Sigmoid colon (tissue), 7 donors: Measurements from ENCODE around the gene TPX2. TPM values are rescaled to one million over a fixed set of nuclear protein-coding genes. Genes with fewer than 3 reads are reported as not detected.

Experiments
- DNase-seq: peaks from one replicate; pipeline ENCODE4 v3.0.0-alpha.2; 2019
- H3K27ac ChIP-seq, 4 donors: fragments of 200-600 bp; sonication (generic); one replicate each; pipeline ENCODE4 v1.5.1; 2016 to 2019; ENCODE audit warnings: mild to moderate bottlenecking in 1 of 4
- H3K27me3 ChIP-seq, 3 donors: fragments of 200-600 bp; sonication (generic); one replicate each; pipeline ENCODE4 v1.5.1; 2019; ENCODE audit warnings: mild to moderate bottlenecking in 1 of 3
- H3K36me3 ChIP-seq, 4 donors: fragments of 200-600 bp; sonication (generic); one replicate each; pipeline ENCODE4 v1.5.1; 2016 to 2019
- H3K4me1 ChIP-seq, 4 donors: fragments of 200-600 bp; sonication (generic); one replicate each; pipeline ENCODE4 v1.5.1; 2017 to 2019
- H3K4me3 ChIP-seq, 4 donors: fragments of 200-600 bp; sonication (generic); one replicate each; pipeline ENCODE4 v1.5.1; 2017 to 2019; ENCODE audit warnings: mild to moderate bottlenecking in 2 of 4, moderate library complexity in 1 of 4
- H3K9me3 ChIP-seq, 4 donors: fragments of 200-600 bp in 3 of 4; sonication (generic) in 3 of 4; one replicate each; pipeline versions ENCODE4 v1.5.1 to v1.6.1; 2013 to 2019
- EP300 ChIP-seq, 4 donors: sonication (generic); formaldehyde crosslinking; IDR thresholded peaks; one replicate each; pipeline ENCODE4 v1.6.1; 2017; ENCODE audit warnings: antibody characterized with exemption in 4 of 4
- POLR2A ChIP-seq, 2 donors: fragments of 450-650 bp; IDR thresholded peaks; one replicate each; pipeline ENCODE4 v1.6.1; 2016; ENCODE audit warnings: antibody characterized with exemption in 2 of 2, mild to moderate bottlenecking in 2 of 2, moderate library complexity in 2 of 2
- POLR2AphosphoS5 ChIP-seq, 4 donors: sonication (generic); formaldehyde crosslinking; IDR thresholded peaks; one replicate each; pipeline ENCODE4 v1.6.1; 2017; ENCODE audit warnings: antibody characterized with exemption in 4 of 4
- WGBS, 2 donors: extraction: QIAGEN DNeasy Blood & Tissue Kit; methylation state at CpG; one replicate each; pipeline ENCODE4 v1.1.7; 2013; 5-methylcytosine and 5-hydroxymethylcytosine counted together
- intact Hi-C: fragments of 100-400 bp; cut with DNase I; formaldehyde crosslinking; loops from one replicate; pipeline ENCODE4 v1.15.1; 2023
- polyA plus RNA-seq, 3 donors: library from polyadenylated mRNA; stranded (reverse); fragments of 200-250 nt; gene quantifications; one replicate each; pipeline ENCODE4 v1.2.3, GENCODE V29; 2013
- total RNA-seq, 4 donors: library from RNA; depleted of rRNA; stranded (reverse); fragments of >200 nt; gene quantifications; one replicate each; pipeline ENCODE4 v1.1.0, GENCODE V29; 2016
- TF ChIP-seq, protein P1 (sequence below), 4 experiments: fragments of 450-650 bp in 3 of 4; fragments of 200-600 bp in 1 of 4; IDR thresholded peaks; one replicate each; pipeline ENCODE4 v1.5.1; 2016 to 2019; ENCODE audit warnings: antibody characterized with exemption in 4 of 4, mild to moderate bottlenecking in 3 of 4, moderate library complexity in 2 of 4
- donor health status: healthy with polysubstance abuse.
- donor health status: Bipolar disorder and iron deficiency.
- donor health status: healthy.

The TPX2 gene
- total and polyA plus RNA-seq, 7 donors: 0.36 to 24.0 (median 2.4) TPM; not detected in 2

DNA sequence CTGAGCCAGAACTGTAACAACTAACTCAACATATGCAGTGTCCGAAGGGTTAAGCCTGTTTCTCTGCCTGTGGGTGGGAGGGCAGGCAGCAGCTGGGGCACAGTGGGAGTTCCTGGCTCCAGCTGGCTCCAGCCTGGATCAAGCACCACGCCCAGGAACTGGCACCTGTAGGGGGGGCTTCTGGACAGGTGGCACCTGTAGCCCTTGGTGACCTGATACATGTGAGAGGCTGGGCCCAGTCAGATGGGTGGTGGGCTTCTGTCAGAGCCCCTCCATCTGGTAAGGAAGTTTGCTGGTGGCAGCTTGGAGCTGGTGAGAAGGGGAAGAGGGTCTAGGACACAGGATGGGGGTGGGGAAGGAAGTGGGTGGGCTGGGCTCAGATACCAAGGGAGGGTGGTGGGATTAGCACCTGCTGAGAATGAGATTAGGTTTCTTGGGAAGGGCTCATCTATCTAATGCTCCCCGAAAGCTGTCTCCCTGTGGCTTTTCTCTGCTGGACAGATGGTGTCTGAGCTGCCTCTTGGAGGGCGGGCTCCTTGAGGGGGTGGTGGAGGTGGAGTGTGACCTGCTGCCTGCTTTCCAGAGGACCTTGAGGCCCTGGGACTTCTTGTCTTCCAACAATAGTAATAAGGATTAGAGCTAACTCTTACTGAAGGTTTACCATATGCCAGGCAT, 45.0 kb upstream of the TPX2 start:
- intact Hi-C loops: no loop called here
- WGBS, 2 donors: 69 to 71% methylated on average over 4 of the region's 4 CpGs
- no peaks in the 10 kb centered on the region for H3K9me3 ChIP-seq
- peaks cover 0 to 6% (median 0%) of the 10 kb centered on the region in 4 donors for H3K36me3 ChIP-seq
- H3K4me3 ChIP-seq: no peak overlapping the region
- H3K27me3 ChIP-seq: no peaks in the 10 kb centered on the region
- peak overlapping the region in 2 of 4 donors; percentile 11 to 35 for H3K27ac ChIP-seq
- H3K4me1 ChIP-seq: peaks cover 0 to 24% (median 11%) of the 10 kb centered on the region in 4 donors
- no peak for DNase-seq
- TF ChIP-seq POLR2AphosphoS5 (IDR thresholded peaks at IDR 0.05): no peak
- TF ChIP-seq, protein P1, sequence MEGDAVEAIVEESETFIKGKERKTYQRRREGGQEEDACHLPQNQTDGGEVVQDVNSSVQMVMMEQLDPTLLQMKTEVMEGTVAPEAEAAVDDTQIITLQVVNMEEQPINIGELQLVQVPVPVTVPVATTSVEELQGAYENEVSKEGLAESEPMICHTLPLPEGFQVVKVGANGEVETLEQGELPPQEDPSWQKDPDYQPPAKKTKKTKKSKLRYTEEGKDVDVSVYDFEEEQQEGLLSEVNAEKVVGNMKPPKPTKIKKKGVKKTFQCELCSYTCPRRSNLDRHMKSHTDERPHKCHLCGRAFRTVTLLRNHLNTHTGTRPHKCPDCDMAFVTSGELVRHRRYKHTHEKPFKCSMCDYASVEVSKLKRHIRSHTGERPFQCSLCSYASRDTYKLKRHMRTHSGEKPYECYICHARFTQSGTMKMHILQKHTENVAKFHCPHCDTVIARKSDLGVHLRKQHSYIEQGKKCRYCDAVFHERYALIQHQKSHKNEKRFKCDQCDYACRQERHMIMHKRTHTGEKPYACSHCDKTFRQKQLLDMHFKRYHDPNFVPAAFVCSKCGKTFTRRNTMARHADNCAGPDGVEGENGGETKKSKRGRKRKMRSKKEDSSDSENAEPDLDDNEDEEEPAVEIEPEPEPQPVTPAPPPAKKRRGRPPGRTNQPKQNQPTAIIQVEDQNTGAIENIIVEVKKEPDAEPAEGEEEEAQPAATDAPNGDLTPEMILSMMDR (IDR thresholded peaks at IDR 0.05): no peak
- no peak for TF ChIP-seq EP300 (IDR thresholded peaks at IDR 0.05)
- TF ChIP-seq POLR2A (IDR thresholded peaks at IDR 0.05): no peak

DNA sequence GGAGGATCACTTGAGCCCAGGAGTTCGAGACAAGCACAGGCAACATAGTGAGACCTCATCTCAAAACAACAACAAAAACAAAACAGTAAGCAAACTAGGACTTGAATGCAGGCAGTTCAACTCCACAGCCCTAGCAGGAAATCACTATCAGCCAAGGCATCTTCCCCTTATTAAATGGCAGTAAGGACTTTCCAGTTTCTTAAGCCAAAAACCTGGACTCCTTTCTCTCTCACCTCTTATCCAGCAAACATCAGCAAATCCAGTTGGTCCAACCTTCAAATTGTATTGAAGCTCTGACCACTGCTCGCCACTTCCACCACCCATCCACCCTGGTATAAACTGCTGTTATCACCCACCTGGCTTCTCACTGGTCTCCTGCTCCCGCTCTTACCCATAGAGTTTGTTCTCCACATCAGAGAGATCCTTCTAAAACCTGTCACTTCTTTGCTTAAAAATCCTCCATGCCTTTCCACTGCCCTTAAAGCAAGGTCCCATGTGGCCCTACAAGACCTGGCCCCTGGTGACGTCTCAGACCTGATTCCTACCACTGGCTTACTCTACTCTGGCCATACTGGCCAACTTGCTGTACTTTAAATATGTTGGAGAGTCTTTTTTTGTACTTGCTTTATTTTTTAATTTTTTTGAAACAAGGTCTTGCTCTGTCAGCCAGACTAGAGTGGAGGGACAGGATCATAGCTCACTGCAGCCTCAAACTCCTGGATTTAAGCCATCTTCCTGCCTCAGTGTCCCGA, 44.1 kb upstream of the TPX2 start:
- H3K4me1 ChIP-seq: peaks cover 0 to 33% (median 20%) of the 10 kb centered on the region in 4 donors
- peak overlapping the region in 2 of 4 donors; percentile 11 to 35 for H3K27ac ChIP-seq
- H3K36me3 ChIP-seq: peaks cover 0 to 6% (median 0%) of the 10 kb centered on the region in 4 donors
- 92 to 95% methylated on average over 5 of the region's 5 CpGs for WGBS, 2 donors
- intact Hi-C loops: no loop called here
- no peaks in the 10 kb centered on the region for H3K9me3 ChIP-seq
- H3K27me3 ChIP-seq: no peaks in the 10 kb centered on the region
- no peak overlapping the region for H3K4me3 ChIP-seq
- TF ChIP-seq, protein P1 (IDR thresholded peaks at IDR 0.05): no peak
- TF ChIP-seq POLR2AphosphoS5 (IDR thresholded peaks at IDR 0.05) (no peak), EP300 (IDR thresholded peaks at IDR 0.05) (no peak), POLR2A (IDR thresholded peaks at IDR 0.05) (no peak)
- DNase-seq: no peak

DNA sequence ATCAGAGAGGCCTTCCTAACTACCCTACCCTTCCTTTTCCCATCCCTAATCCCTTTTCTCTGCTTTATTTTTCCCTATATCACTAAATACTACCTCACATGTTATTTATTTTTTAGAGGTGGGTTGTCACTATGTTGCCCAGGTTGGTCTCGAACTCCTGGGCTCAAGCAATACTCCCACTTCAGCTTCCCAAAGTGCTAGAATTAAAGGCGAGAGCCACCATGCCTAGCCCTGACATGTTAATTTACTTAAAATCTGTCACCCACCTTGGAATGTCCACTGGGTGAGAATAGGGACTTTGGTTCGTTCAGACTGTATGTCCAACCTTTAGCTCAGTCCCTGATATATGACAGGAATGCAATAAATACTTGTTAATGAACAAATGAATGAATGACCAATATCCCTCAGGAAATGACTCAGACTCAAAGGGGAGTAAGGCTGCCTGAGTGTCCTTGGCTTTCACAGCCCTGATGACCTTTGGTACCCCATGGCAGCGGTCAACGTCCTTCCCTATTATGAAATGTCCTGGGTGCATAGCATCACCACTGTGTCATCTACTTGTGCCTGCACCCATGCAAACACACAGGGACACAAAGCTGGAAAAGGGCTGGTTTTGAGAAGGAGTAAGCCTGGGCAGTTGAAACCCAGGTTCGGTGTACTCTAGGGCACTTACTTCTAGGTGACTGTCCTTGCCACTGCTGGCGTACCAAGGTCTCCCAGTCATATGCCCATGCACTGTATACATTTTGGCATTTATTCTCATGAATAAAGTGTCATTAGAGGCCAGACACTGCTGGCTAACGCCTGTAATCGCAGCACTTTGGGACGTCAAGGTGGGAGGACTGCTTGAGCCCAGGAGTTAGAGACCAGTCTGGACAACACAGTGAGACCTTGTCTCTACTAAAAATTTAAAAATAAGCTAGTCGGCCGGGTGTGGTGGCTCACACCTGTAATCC, 43.0 kb upstream of the TPX2 start:
- no peak for TF ChIP-seq POLR2A (IDR thresholded peaks at IDR 0.05)
- TF ChIP-seq POLR2AphosphoS5 (IDR thresholded peaks at IDR 0.05): peak in 1 of 4 donors; percentile 34
- intact Hi-C loops: no loop called here
- Histone ChIP-seq H3K27me3 (no peaks in the 10 kb centered on the region), H3K36me3 (peaks cover 0 to 6% (median 0%) of the 10 kb centered on the region in 4 donors), H3K27ac (peak overlapping the region in 2 of 4 donors; percentile 28 to 45), H3K4me1 (peaks cover 0 to 42% (median 25%) of the 10 kb centered on the region in 4 donors), H3K9me3 (no peaks in the 10 kb centered on the region), H3K4me3 (no peak overlapping the region)
- WGBS, 2 donors: 89 to 92% methylated on average over 12 of the region's 12 CpGs
- no peak for DNase-seq

DNA sequence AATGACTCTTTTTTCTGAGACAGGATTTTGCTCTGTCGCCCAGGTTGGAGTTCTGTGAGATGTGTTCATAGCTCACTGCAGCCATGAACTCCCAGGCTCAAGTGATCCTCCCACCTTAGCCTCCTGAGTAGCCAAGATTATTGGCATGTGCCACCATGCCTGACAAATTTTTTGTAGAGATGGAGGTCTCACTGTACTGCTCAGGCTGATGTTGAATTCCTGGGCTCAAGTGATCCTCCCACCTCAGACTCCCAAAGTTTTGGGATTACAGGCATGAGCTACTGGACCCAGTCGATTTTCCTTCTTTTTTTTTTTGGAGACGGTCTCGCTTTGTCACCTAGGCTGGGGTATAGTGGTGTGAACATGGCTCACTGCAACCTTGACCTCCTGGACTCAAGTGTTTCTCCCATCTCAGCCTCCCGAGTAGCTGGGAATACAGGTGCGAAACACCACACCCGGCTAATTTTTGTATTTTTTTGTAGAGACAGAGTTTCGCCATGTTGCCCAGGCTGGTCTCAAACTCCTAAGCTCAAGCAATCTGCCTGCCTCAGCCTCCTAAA, 40.8 kb upstream of the TPX2 start:
- 88 to 93% methylated on average over 8 of the region's 8 CpGs for WGBS, 2 donors
- DNase-seq: no peak
- TF ChIP-seq EP300 (IDR thresholded peaks at IDR 0.05): no peak
- TF ChIP-seq, protein P1 (IDR thresholded peaks at IDR 0.05): no peak
- TF ChIP-seq POLR2AphosphoS5 (IDR thresholded peaks at IDR 0.05): no peak
- TF ChIP-seq POLR2A (IDR thresholded peaks at IDR 0.05): no peak
- Histone ChIP-seq H3K9me3 (no peaks in the 10 kb centered on the region), H3K4me3 (no peak overlapping the region), H3K4me1 (peaks cover 0 to 42% (median 25%) of the 10 kb centered on the region in 4 donors), H3K27me3 (no peaks in the 10 kb centered on the region), H3K27ac (peak overlapping the region; percentile 41 to 79 (median 72)), H3K36me3 (peaks cover 0 to 6% (median 2%) of the 10 kb centered on the region in 4 donors)
- intact Hi-C loops: loop anchor here (2.0 kb wide), 1 partner anchor 28 kb away; no protein-coding TSS in a partner anchor
